ENCODE measurements around the gene ZMYND15. TPM values are rescaled to one million over a fixed set of nuclear protein-coding genes. Genes with fewer than 3 reads are reported as not detected.

Gene ZMYND15
- polyA plus RNA-seq, 1 experiment = 0.14 TPM

GRCh38 chr17:4728124-4728523, 11.5 kb upstream of the ZMYND15 start:
- no peak for TF ChIP-seq CTCF (IDR thresholded peaks at IDR 0.05; ENCODE audit: low read depth, low read length)
- CTCF ChIA-PET = interaction anchor here (0.7 kb wide), 1 partner anchor 62 kb away, joined by 6 read pairs; no protein-coding TSS in a partner anchor
- peaks cover 12% of the 10 kb centered on the region for H3K27me3 ChIP-seq (ENCODE audit: control insufficient read depth, insufficient read depth, low read length)
- no peak overlapping the region for H3K4me3 ChIP-seq (ENCODE audit: low read depth, low read length)
- POLR2A ChIA-PET = no interaction called here
- no peak overlapping the region for H3K27ac ChIP-seq (ENCODE audit: low read depth, low read length)
- no peaks in the 10 kb centered on the region for H3K9me3 ChIP-seq (ENCODE audit: control insufficient read depth, insufficient read depth, low read length)
- DNase-seq (ENCODE audit: low read depth, low spot score) = no peak

GRCh38 chr17:4733073-4733531, 6.5 kb upstream of the ZMYND15 start:
- POLR2A ChIA-PET = no interaction called here
- DNase-seq (ENCODE audit: low read depth, low spot score) = no peak
- TF ChIP-seq CTCF (IDR thresholded peaks at IDR 0.05; ENCODE audit: low read depth, low read length) = no peak
- CTCF ChIA-PET = interaction anchor here (1.2 kb wide), 1 partner anchor 170 kb away, joined by 3 read pairs; the partner anchor contains the start of gene CHRNE
- H3K27ac ChIP-seq (ENCODE audit: low read depth, low read length) = no peak overlapping the region
- H3K27me3 ChIP-seq (ENCODE audit: control insufficient read depth, insufficient read depth, low read length) = peaks cover 4% of the 10 kb centered on the region
- no peaks in the 10 kb centered on the region for H3K9me3 ChIP-seq (ENCODE audit: control insufficient read depth, insufficient read depth, low read length)
- H3K4me3 ChIP-seq (ENCODE audit: low read depth, low read length) = no peak overlapping the region

- POLR2A ChIA-PET = interaction anchor here (0.8 to 1.0 kb wide), 2 partner anchors 25 to 58 kb away, joined by 3 to 5 read pairs; no protein-coding TSS in a partner anchor
- TF ChIP-seq CTCF (IDR thresholded peaks at IDR 0.05; ENCODE audit: low read depth, low read length) = no peak
- Histone ChIP-seq H3K4me3 (ENCODE audit: low read depth, low read length) (no peak overlapping the region), H3K27me3 (ENCODE audit: control insufficient read depth, insufficient read depth, low read length) (peaks cover 16% of the 10 kb centered on the region), H3K9me3 (ENCODE audit: control insufficient read depth, insufficient read depth, low read length) (peaks cover 5% of the 10 kb centered on the region; the same call in 1 of the 2 replicates), H3K27ac (ENCODE audit: low read depth, low read length) (no peak overlapping the region)
- DNase-seq (ENCODE audit: low read depth, low spot score) = no peak
- CTCF ChIA-PET = interaction anchor here (0.7 kb wide), 1 partner anchor 25 kb away, joined by 3 read pairs; the partner anchor contains the start of gene ARRB2
Measured at GRCh38 chr17:4734857-4735475, 4.7 kb upstream of the ZMYND15 start.

DNA sequence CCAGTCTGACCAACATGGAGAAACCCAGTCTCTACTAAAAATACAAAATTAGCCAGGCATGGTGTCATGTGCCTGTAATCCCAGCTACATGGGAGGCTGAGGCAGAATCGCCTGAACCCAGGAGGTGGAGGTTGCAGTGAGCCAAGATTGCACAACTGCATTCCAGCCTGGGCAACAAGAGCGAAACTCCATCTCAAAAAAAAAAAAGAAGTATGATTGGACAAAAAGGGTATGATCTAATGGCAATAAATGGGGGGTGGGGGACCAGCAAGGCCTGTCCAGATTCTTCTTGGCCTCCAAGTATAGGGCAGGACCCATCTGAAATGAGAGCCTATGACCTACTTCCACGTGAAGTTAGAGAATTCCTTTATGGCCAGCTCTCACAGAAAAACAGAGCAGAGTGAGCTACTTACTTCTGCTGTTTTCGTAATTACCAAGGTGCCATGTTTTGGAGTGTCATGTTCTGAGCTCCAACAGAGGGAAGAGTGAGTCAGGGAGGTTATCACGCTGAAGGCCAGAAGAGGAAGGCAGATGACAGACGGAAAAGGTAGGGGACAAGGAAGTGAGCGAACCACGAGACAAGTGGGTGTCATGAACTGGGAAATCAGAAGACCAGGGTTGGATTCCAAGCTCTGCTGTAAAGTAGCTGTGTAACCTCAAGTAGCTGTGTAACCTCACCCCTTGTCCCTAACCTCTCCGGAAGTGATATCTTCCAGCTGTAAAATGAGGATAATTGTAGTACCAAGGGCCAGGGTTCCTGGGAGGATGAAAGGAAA, 3.6 kb upstream of the ZMYND15 start:
- POLR2A ChIA-PET = interaction anchor here (0.6 to 0.8 kb wide), 2 partner anchors 59 to 186 kb away, joined by 5 to 8 read pairs; no protein-coding TSS in a partner anchor
- CTCF ChIA-PET = interaction anchor here (0.5 to 0.6 kb wide), 2 partner anchors 35 to 53 kb away, joined by 3 read pairs; no protein-coding TSS in a partner anchor
- TF ChIP-seq CTCF (IDR thresholded peaks at IDR 0.05; ENCODE audit: low read depth, low read length) = no peak
- Histone ChIP-seq H3K4me3 (ENCODE audit: low read depth, low read length) (no peak overlapping the region), H3K27ac (ENCODE audit: low read depth, low read length) (no peak overlapping the region), H3K9me3 (ENCODE audit: control insufficient read depth, insufficient read depth, low read length) (peaks cover 5% of the 10 kb centered on the region; the same call in 1 of the 2 replicates), H3K27me3 (ENCODE audit: control insufficient read depth, insufficient read depth, low read length) (peaks cover 27% of the 10 kb centered on the region)
- DNase-seq (ENCODE audit: low read depth, low spot score) = no peak
